A673 (cell line): ENCODE measurements around the gene KCNG2. TPM values are rescaled to one million over a fixed set of nuclear protein-coding genes. Genes with fewer than 3 reads are reported as not detected.

Experiments used
- BruUV-seq: library from RNA; stranded (reverse); fragments of 400-500 nt; replicated peaks from 2 replicates; lab custom pipeline; 2021; lab: Mats Ljungman, UMichigan
- CTCF ChIA-PET: fragments of 300-600 bp; sonication (Branson Sonifier 250); formaldehyde crosslinking; loops from one replicate; lab custom pipeline; 2022; ENCODE audit warnings: antibody characterized with exemption; lab: Charles Lee
- POLR2A ChIA-PET: fragments of 300-600 bp; sonication (Branson Sonifier 250); formaldehyde crosslinking; loops from one replicate; lab custom pipeline; 2022; ENCODE audit warnings: antibody characterized with exemption; ENCODE audit not compliant: low non-redundant PET; lab: Charles Lee
- DNase-seq: peaks from one replicate; pipeline ENCODE4 v3.0.0-alpha.2; 2015; ENCODE audit warnings: low spot score
- H3K27ac ChIP-seq: fragments of 200-600 bp; sonication (generic); 2 replicates; pipeline ENCODE4 v1.5.1; 2016; ENCODE audit warnings: mixed run types, low read depth, mild to moderate bottlenecking, mixed read lengths, antibody characterized with exemption, low read length; ENCODE audit not compliant: poor library complexity, severe bottlenecking
- H3K27me3 ChIP-seq: fragments of 200-600 bp; sonication (generic); replicated peaks from 2 replicates; pipeline ENCODE4 v1.6.1; 2017; ENCODE audit warnings: mixed run types, low read depth, mild to moderate bottlenecking, mixed read lengths, antibody characterized with exemption, low read length; ENCODE audit not compliant: insufficient read depth, poor library complexity
- H3K36me3 ChIP-seq: fragments of 200-600 bp; sonication (generic); 2 replicates; pipeline ENCODE4 v1.6.1; 2016; ENCODE audit warnings: mixed run types, mild to moderate bottlenecking, mixed read lengths, antibody characterized with exemption, low read length; ENCODE audit not compliant: insufficient read depth, poor library complexity, severe bottlenecking
- H3K4me1 ChIP-seq: fragments of 200-600 bp; sonication (generic); 2 replicates; pipeline ENCODE4 v1.6.1; 2017; ENCODE audit warnings: mixed run types, mild to moderate bottlenecking, mixed read lengths, antibody characterized with exemption, low read length; ENCODE audit not compliant: insufficient read depth, poor library complexity, severe bottlenecking
- H3K4me3 ChIP-seq: fragments of 200-600 bp; sonication (generic); 2 replicates; pipeline ENCODE4 v1.5.1; 2016; ENCODE audit warnings: low read depth, mixed run types, mild to moderate bottlenecking, mixed read lengths, low read length; ENCODE audit not compliant: poor library complexity, severe bottlenecking
- H3K9me3 ChIP-seq: fragments of 200-600 bp; sonication (generic); 2 replicates; pipeline ENCODE4 v1.6.1; 2016; ENCODE audit warnings: mixed run types, low read depth, mild to moderate bottlenecking, mixed read lengths, antibody characterized with exemption, low read length; ENCODE audit not compliant: poor library complexity, severe bottlenecking
- CTCF ChIP-seq: fragments of 300-800, 200-600 bp; sonication (generic); conservative IDR thresholded peaks from 2 replicates; pipeline ENCODE4 v1.5.1; 2017; ENCODE audit warnings: low read depth, mild to moderate bottlenecking, antibody characterized with exemption, low read length, moderate library complexity, mixed read lengths
- EZH2 ChIP-seq: fragments of 200-600 bp; sonication (generic); IDR thresholded peaks from 2 replicates; pipeline ENCODE4 v1.6.1; 2017; ENCODE audit warnings: borderline replicate concordance, low read depth, mild to moderate bottlenecking, mixed read lengths, antibody characterized with exemption, low read length; ENCODE audit not compliant: poor library complexity, severe bottlenecking
- intact Hi-C: fragments of 100-400 bp; cut with micrococcal nuclease; formaldehyde crosslinking; loops from one replicate; pipeline ENCODE4 v1.10.0; 2022; ENCODE audit not compliant: unreplicated experiment
- total RNA-seq: library from RNA; stranded (reverse); gene quantifications from 2 replicates; pipeline ENCODE4 v1.2.3, GENCODE V29; 2021

KCNG2 gene
- total RNA-seq, 1 experiment from 2014 or later = not detected

DNA sequence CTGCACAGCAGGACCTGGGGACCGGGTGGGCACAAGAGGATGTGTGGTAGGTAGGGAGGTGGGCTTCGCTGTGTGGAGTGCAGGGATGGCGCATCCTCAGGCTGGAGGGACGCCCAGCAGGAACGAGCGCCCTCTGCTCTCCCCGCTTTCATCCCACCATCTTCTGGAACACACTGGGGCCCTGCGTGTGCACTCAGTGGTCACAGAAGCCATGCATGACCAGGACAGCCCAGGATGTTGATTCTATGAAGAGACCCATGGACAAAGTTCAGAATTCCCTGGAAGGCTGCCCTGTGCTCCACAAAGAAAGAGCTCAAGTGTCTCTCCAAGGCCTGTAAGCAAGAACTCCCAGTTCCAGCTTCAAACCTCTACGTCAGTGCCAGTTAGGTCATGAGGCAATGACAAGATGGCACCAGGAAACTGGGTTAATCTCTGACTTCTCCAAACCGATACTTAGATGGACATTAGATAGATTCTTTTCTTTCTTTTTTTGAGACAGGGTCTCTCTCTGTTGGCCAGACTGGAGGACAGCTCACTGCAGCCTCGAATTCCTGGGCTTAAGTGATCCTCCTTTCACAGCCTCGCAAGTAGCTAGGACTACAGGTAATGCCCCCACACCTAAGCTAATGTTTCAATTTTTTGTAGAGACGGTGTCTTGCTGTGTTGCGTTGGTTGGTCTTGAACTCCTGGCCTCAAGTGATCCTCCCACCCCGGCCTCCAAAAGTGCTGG, 150.3 kb downstream of the KCNG2 start:
- Histone ChIP-seq H3K36me3 (peaks cover 11% of the 10 kb centered on the region), H3K9me3 (no peaks in the 10 kb centered on the region), H3K27ac (no peak overlapping the region), H3K4me1 (peaks cover 34% of the 10 kb centered on the region), H3K27me3 (no peaks in the 10 kb centered on the region), H3K4me3 (no peak overlapping the region)
- intact Hi-C loops = no loop called here
- DNase-seq = no peak
- ChIA-PET POLR2A (no interaction called here), CTCF (no interaction called here)
- BruUV-seq = no TSS peak
- no peak for TF ChIP-seq CTCF
- TF ChIP-seq EZH2 = no peak

- intact Hi-C loops = no loop called here
Measured at GRCh38 chr18:79948719-79949411, 151.1 kb downstream of the KCNG2 start.

More at GRCh38 chr18:79948719-79949411, 151.1 kb downstream of the KCNG2 start:
- Histone ChIP-seq H3K4me1 (peaks cover 31% of the 10 kb centered on the region), H3K4me3 (no peak overlapping the region), H3K27ac (no peak overlapping the region), H3K9me3 (no peaks in the 10 kb centered on the region), H3K27me3 (no peaks in the 10 kb centered on the region), H3K36me3 (peaks cover 6% of the 10 kb centered on the region)
- ChIA-PET POLR2A (no interaction called here), CTCF (no interaction called here)
- TF ChIP-seq EZH2 = no peak
- no peak for TF ChIP-seq CTCF
- no peak for DNase-seq
- BruUV-seq = no TSS peak

Other genes with a start within 250 kb of the KCNG2 start
- 22.5 and 22.6 TPM in 2 replicates for gene CTDP1, start 118.1 kb upstream of the KCNG2 start, total RNA-seq
- 28.0 and 34.9 TPM in 2 replicates for gene SLC66A2, start 153.7 kb downstream of the KCNG2 start, total RNA-seq
- gene HSBP1L1, start 166.7 kb downstream of the KCNG2 start, total RNA-seq = 1.1 and 1.9 TPM in 2 replicates
- gene TXNL4A, start 190.6 kb downstream of the KCNG2 start, total RNA-seq = 201 and 216 TPM in 2 replicates
- gene RBFA, start 236.5 kb downstream of the KCNG2 start, total RNA-seq = 39.5 and 46.1 TPM in 2 replicates